NCI-H446 (cell line): ENCODE results near the gene CD151.
A peak's percentile ranks its signal among the peaks of the same experiment; 100 is the strongest.

Experiments used
- DNase-seq, 2 experiments: peaks; one replicate each; lab custom pipeline; 2025; lab: John Stamatoyannopoulos, UW

CD151 gene

GRCh38 chr11:871472-871871 is 38.7 kb downstream of the CD151 start:
- no peak for DNase-seq

GRCh38 chr11:872799-873198 is 40.0 kb downstream of the CD151 start:
- DNase-seq: no peak

- no peak for DNase-seq
Observed at GRCh38 chr11:873706-874105, 41.0 kb downstream of the CD151 start.

- no peak for DNase-seq
Observed at GRCh38 chr11:875203-875602, 42.5 kb downstream of the CD151 start.

- no peak for DNase-seq
Observed at GRCh38 chr11:875769-876301, 43.1 kb downstream of the CD151 start.

GRCh38 chr11:876545-876944 is 43.8 kb downstream of the CD151 start:
- peak; percentile 63 to 91 for DNase-seq

GRCh38 chr11:877565-877964 is 44.8 kb downstream of the CD151 start:
- DNase-seq: no peak

- no peak for DNase-seq
Observed at GRCh38 chr11:880447-880846, 47.7 kb downstream of the CD151 start.

- no peak for DNase-seq
Observed at GRCh38 chr11:882596-882995, 49.8 kb downstream of the CD151 start.

GRCh38 chr11:883527-883926 is 50.8 kb downstream of the CD151 start:
- DNase-seq: no peak

- DNase-seq: no peak
Observed at GRCh38 chr11:884578-885070, 51.9 kb downstream of the CD151 start.

- no peak for DNase-seq
Observed at GRCh38 chr11:886568-886967, 53.8 kb downstream of the CD151 start.

- no peak for DNase-seq
Observed at GRCh38 chr11:887589-887988, 54.8 kb downstream of the CD151 start.
